ENCODE data around the gene INTS6L.

The INTS6L gene

GRCh38 chrX:135520553-135521404 lies at the start of gene INTS6L:
Gene INTS6L, plus strand, starts transcription at chrX:135520660. Its CDS starts 333 bp downstream, at chrX:135520993.
- H3K4me1 Mint-ChIP-seq, result peaks cover 46% of the 10 kb centered on the region
- peak within 1 kb of the TSS; percentile 99 for H3K27ac Mint-ChIP-seq
- H3K4me3 Mint-ChIP-seq, result peak within 1 kb of the TSS; percentile 97
- H3K27me3 Mint-ChIP-seq, result no peaks in the 10 kb centered on the region
- H3K36me3 Mint-ChIP-seq, result no peaks in the 10 kb centered on the region
- no peaks in the 10 kb centered on the region for H3K9me3 Mint-ChIP-seq

- Mint-ChIP-seq H3K4me3 (no peak overlapping the region), H3K4me1 (peaks cover 4% of the 10 kb centered on the region), H3K36me3 (no peaks in the 10 kb centered on the region), H3K9me3 (no peaks in the 10 kb centered on the region), H3K27me3 (no peaks in the 10 kb centered on the region), H3K27ac (no peak overlapping the region)
Observed at GRCh38 chrX:135476378-135476777, 44.1 kb upstream of the INTS6L start.

- Mint-ChIP-seq H3K27me3 (no peaks in the 10 kb centered on the region), H3K4me3 (no peak overlapping the region), H3K4me1 (peaks cover 4% of the 10 kb centered on the region), H3K36me3 (no peaks in the 10 kb centered on the region), H3K27ac (no peak overlapping the region), H3K9me3 (no peaks in the 10 kb centered on the region)
Observed at GRCh38 chrX:135477576-135477975, 42.9 kb upstream of the INTS6L start.

DNA sequence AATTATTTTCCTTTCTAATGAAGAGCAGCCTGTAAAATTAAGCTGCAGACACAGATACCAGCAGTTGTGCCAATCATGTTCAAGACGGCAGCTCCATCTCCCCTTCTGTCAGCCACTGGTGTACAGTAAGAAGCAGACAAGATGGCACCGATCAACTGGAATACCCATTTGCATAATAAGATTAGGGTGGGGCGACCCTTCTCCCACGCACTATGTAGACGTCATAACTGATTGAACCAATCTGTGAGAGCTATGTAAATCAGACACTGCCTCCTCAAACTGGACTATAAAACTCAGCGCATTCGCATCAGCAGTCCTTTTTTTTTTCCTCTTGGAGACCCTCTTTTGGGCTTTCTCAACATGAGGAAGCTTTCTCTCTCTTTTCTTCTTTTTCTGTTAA lies 40.4 kb upstream of the INTS6L start:
- Mint-ChIP-seq H3K27ac (no peak overlapping the region), H3K4me1 (peaks cover 4% of the 10 kb centered on the region), H3K36me3 (no peaks in the 10 kb centered on the region), H3K27me3 (no peaks in the 10 kb centered on the region), H3K9me3 (no peaks in the 10 kb centered on the region), H3K4me3 (no peak overlapping the region)

DNA sequence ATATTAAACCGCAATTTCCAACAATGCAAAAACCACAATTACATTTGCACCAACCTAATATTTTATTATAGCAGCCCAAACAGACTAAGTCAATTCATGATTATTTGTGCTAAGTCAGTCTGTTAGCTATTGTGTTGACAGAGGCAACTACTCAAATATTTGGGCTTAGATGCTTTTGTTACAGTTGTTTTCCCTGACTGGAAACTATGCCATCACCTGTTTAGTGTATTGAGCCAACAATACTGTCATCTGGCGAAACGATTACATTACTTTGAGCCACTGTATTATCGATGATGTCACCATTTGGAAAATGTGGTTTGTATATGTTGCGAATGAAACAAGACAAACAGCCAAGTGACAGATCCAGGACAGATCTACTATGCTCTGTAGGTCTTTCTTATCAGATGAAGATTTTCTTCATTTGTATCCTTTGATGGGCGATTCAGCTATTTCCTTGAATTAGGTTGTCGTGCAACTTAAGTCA lies 38.7 kb upstream of the INTS6L start:
- H3K27me3 Mint-ChIP-seq, result no peaks in the 10 kb centered on the region
- H3K36me3 Mint-ChIP-seq, result no peaks in the 10 kb centered on the region
- H3K4me1 Mint-ChIP-seq, result peaks cover 4% of the 10 kb centered on the region
- no peak overlapping the region for H3K4me3 Mint-ChIP-seq
- H3K27ac Mint-ChIP-seq, result no peak overlapping the region
- H3K9me3 Mint-ChIP-seq, result no peaks in the 10 kb centered on the region

GRCh38 chrX:135484641-135485289 lies 35.7 kb upstream of the INTS6L start:
- no peaks in the 10 kb centered on the region for H3K27me3 Mint-ChIP-seq
- H3K36me3 Mint-ChIP-seq, result no peaks in the 10 kb centered on the region
- H3K9me3 Mint-ChIP-seq, result no peaks in the 10 kb centered on the region
- no peak overlapping the region for H3K4me3 Mint-ChIP-seq
- H3K27ac Mint-ChIP-seq, result peak overlapping the region; percentile 55
- H3K4me1 Mint-ChIP-seq, result no peaks in the 10 kb centered on the region

DNA sequence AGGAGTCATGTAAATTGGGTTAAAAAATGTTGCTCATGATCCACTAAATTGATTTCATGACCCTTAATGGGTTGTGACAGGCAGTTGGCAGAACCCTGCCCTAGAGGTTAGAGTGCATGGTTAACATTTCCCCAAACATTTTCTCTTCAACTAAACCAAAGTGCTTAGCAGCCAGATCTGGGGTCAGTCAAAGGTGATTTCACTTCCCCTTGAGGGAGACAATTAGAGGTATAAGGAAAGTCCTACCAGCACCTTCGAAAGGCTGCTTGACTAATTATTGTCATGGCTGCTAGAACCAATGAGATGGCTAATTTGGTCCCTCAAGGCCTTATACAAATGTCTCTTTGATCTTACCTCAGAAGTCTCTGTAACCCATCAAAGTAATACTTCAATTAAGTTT lies 30.9 kb upstream of the INTS6L start:
- Mint-ChIP-seq H3K27me3 (no peaks in the 10 kb centered on the region), H3K4me1 (no peaks in the 10 kb centered on the region), H3K9me3 (no peaks in the 10 kb centered on the region), H3K4me3 (no peak overlapping the region), H3K36me3 (no peaks in the 10 kb centered on the region), H3K27ac (no peak overlapping the region)

DNA sequence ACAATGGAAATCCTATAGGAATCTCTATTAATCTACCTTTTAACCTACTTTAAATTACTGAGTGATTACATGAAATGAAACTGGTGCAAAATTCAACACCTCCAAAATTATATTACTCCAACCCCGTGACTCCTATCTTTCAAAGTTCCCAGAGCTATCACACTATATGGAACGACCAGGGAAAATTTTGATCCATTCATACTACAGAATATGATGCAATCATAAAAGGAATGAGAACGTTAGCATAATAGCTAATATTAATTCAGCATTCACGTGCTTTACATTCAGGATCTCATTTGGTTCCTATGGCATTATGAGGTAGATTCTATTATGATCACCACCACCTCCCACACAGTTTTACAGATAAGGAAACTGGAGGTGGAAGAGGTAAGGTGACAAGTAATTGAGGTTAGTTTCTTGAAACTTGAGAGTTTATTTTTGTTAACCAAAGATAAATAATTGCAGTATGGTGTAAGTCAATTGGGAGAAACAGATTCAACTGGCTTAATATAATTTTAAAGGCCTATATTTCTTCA lies 29.4 kb upstream of the INTS6L start:
- no peaks in the 10 kb centered on the region for H3K9me3 Mint-ChIP-seq
- no peaks in the 10 kb centered on the region for H3K36me3 Mint-ChIP-seq
- no peaks in the 10 kb centered on the region for H3K4me1 Mint-ChIP-seq
- H3K27me3 Mint-ChIP-seq, result no peaks in the 10 kb centered on the region
- H3K4me3 Mint-ChIP-seq, result no peak overlapping the region
- no peak overlapping the region for H3K27ac Mint-ChIP-seq

GRCh38 chrX:135494453-135494852 lies 26.0 kb upstream of the INTS6L start:
- H3K4me3 Mint-ChIP-seq, result no peak overlapping the region
- no peaks in the 10 kb centered on the region for H3K9me3 Mint-ChIP-seq
- H3K36me3 Mint-ChIP-seq, result no peaks in the 10 kb centered on the region
- H3K27me3 Mint-ChIP-seq, result no peaks in the 10 kb centered on the region
- peak overlapping the region; percentile 19 for H3K27ac Mint-ChIP-seq
- no peaks in the 10 kb centered on the region for H3K4me1 Mint-ChIP-seq

- Mint-ChIP-seq H3K27me3 (no peaks in the 10 kb centered on the region), H3K9me3 (no peaks in the 10 kb centered on the region), H3K27ac (no peak overlapping the region), H3K4me1 (no peaks in the 10 kb centered on the region), H3K36me3 (no peaks in the 10 kb centered on the region), H3K4me3 (no peak overlapping the region)
Observed at GRCh38 chrX:135497736-135498135, 22.7 kb upstream of the INTS6L start.

GRCh38 chrX:135498236-135498635 lies 22.2 kb upstream of the INTS6L start:
- H3K9me3 Mint-ChIP-seq, result no peaks in the 10 kb centered on the region
- H3K27me3 Mint-ChIP-seq, result no peaks in the 10 kb centered on the region
- H3K4me3 Mint-ChIP-seq, result no peak overlapping the region
- no peaks in the 10 kb centered on the region for H3K4me1 Mint-ChIP-seq
- no peak overlapping the region for H3K27ac Mint-ChIP-seq
- H3K36me3 Mint-ChIP-seq, result no peaks in the 10 kb centered on the region

DNA sequence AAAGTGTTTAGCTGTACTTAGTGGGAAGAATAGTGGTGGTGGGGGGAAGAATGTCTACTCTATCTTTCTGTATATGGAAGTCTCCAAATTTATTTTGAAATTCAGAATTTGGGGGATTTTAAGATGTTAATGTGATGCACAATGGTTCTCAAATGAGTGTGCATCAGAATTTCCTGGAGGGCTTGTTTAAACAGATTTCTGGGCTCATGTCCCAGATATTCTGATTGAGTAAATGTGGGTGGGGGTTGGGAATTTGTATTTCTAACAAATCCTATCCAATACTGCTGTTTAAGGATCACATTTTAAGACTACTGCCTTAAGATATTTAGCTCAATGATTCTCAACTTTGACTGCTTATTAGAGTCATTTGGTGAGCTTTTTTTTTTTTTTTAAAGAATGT lies 15.1 kb upstream of the INTS6L start:
- Mint-ChIP-seq H3K4me3 (no peak overlapping the region), H3K27me3 (no peaks in the 10 kb centered on the region), H3K4me1 (no peaks in the 10 kb centered on the region), H3K36me3 (no peaks in the 10 kb centered on the region), H3K27ac (no peak overlapping the region), H3K9me3 (no peaks in the 10 kb centered on the region)

GRCh38 chrX:135509885-135510284 lies 10.6 kb upstream of the INTS6L start:
- H3K36me3 Mint-ChIP-seq, result no peaks in the 10 kb centered on the region
- H3K9me3 Mint-ChIP-seq, result no peaks in the 10 kb centered on the region
- H3K27me3 Mint-ChIP-seq, result no peaks in the 10 kb centered on the region
- no peak overlapping the region for H3K4me3 Mint-ChIP-seq
- no peak overlapping the region for H3K27ac Mint-ChIP-seq
- H3K4me1 Mint-ChIP-seq, result no peaks in the 10 kb centered on the region

- Mint-ChIP-seq H3K27ac (no peak overlapping the region), H3K36me3 (no peaks in the 10 kb centered on the region), H3K9me3 (no peaks in the 10 kb centered on the region), H3K27me3 (no peaks in the 10 kb centered on the region), H3K4me1 (no peaks in the 10 kb centered on the region), H3K4me3 (no peak overlapping the region)
Observed at GRCh38 chrX:135512508-135513129, 7.8 kb upstream of the INTS6L start.

- Mint-ChIP-seq H3K4me1 (peaks cover under 1% of the 10 kb centered on the region), H3K36me3 (no peaks in the 10 kb centered on the region), H3K27ac (no peak overlapping the region)
Observed at GRCh38 chrX:135513130-135513515, 7.3 kb upstream of the INTS6L start.

DNA sequence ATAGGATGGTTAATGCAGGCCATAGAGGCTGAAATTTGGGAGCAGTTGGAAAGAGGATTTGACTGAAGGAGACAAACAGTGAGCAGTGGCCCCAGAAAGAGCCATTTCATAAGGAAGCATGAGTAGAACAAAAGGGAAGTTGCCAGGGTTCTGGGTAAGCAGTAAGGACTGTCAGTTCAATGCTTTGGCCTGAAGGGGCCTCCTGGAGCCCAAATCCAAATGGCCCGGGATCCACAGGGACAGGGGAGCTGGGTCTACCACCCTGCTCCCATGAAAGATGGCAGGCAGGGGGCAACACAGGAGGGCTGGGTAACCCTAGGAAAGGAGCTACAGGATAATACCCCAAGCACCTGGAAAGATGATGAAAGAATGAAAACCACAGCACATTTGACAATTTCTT lies 4.1 kb upstream of the INTS6L start:
- no peaks in the 10 kb centered on the region for H3K27me3 Mint-ChIP-seq
- H3K36me3 Mint-ChIP-seq, result no peaks in the 10 kb centered on the region
- H3K9me3 Mint-ChIP-seq, result no peaks in the 10 kb centered on the region
- H3K4me1 Mint-ChIP-seq, result peaks cover 13% of the 10 kb centered on the region
- H3K27ac Mint-ChIP-seq, result no peak overlapping the region
- H3K4me3 Mint-ChIP-seq, result no peak overlapping the region

More at GRCh38 chrX:135513130-135513515, 7.3 kb upstream of the INTS6L start:
- Mint-ChIP-seq H3K4me3 (no peak overlapping the region), H3K9me3 (no peaks in the 10 kb centered on the region), H3K27me3 (no peaks in the 10 kb centered on the region)
